SK-N-SH (cell line): Measurements from ENCODE around the gene SFMBT2. TPM values are rescaled to one million over a fixed set of nuclear protein-coding genes. Genes with fewer than 3 reads are reported as not detected.

Experiments
- CTCF ChIA-PET: fragments of 300-600, 350-600 bp; formaldehyde crosslinking; extraction: SDS; loops from one replicate; lab custom pipeline; 2021; lab: Yijun Ruan, JAX
- POLR2A ChIA-PET: fragments of 350-600 bp; sonication (Branson Sonifier 250); formaldehyde crosslinking; extraction: SDS; loops from one replicate; lab custom pipeline; 2020; ENCODE audit warnings: antibody characterized with exemption, inconsistent platforms; lab: Yijun Ruan, JAX
- DNase-seq: peaks from one replicate; pipeline ENCODE4 v3.0.0; 2012
- H2AFZ ChIP-seq: fragments of 200-600 bp; sonication (generic); 2 replicates; pipeline ENCODE4 v1.8.1; 2016; ENCODE audit warnings: antibody characterized with exemption, mild to moderate bottlenecking, low read depth
- H3F3A ChIP-seq: fragments of 200-600 bp; sonication (generic); replicated peaks from 2 replicates; pipeline ENCODE3; 2016; ENCODE audit warnings: antibody characterized with exemption, mild to moderate bottlenecking; ENCODE audit not compliant: insufficient read depth
- H3K27ac ChIP-seq, 2 experiments: fragments of 200-500 bp in 1 of 2; fragments of 200-600 bp in 1 of 2; sonication (Bioruptor generic) in 1 of 2; sonication (generic), shearing (Covaris generic) in 1 of 2; 2 replicates each; pipeline versions ENCODE4 v1.5.1 to v1.6.1; 2014 to 2016; ENCODE audit warnings: low read depth in 2 of 2, inconsistent platforms in 1 of 2, low read length in 1 of 2, mild to moderate bottlenecking in 1 of 2, mixed read lengths in 1 of 2
- H3K27me3 ChIP-seq: fragments of 200-600 bp; sonication (generic), shearing (Covaris generic); 2 replicates; pipeline ENCODE4 v1.6.1; 2016; ENCODE audit warnings: mixed run types; ENCODE audit not compliant: insufficient read depth
- H3K36me3 ChIP-seq, 2 experiments: fragments of 200-500 bp in 1 of 2; fragments of 200-600 bp in 1 of 2; sonication (Bioruptor generic) in 1 of 2; sonication (generic) in 1 of 2; replicated peaks in 1 of 2; 2 replicates each; pipeline versions ENCODE3 to v1.5.1; 2014 to 2016; ENCODE audit warnings: low read length in 1 of 2, mild to moderate bottlenecking in 1 of 2; ENCODE audit not compliant: insufficient read depth in 2 of 2, control insufficient read depth in 1 of 2
- H3K4me1 ChIP-seq, 2 experiments: fragments of 200-500 bp in 1 of 2; fragments of 200-600 bp in 1 of 2; sonication (Bioruptor generic) in 1 of 2; sonication (generic), shearing (Covaris generic) in 1 of 2; 2 replicates each; pipeline versions ENCODE4 v1.5.1 to v1.6.1; 2014 to 2016; ENCODE audit warnings: low read depth in 1 of 2, low read length in 1 of 2, mixed run types in 1 of 2; ENCODE audit not compliant: insufficient read depth in 2 of 2, control insufficient read depth in 1 of 2
- H3K4me2 ChIP-seq: fragments of 200-600 bp; sonication (generic), shearing (Covaris generic); 2 replicates; pipeline ENCODE4 v1.6.1; 2017; ENCODE audit warnings: mixed run types
- H3K4me3 ChIP-seq, 2 experiments: fragments of 200-500 bp in 1 of 2; fragments of 200-600 bp in 1 of 2; sonication (Bioruptor generic) in 1 of 2; sonication (generic), shearing (Covaris generic) in 1 of 2; 2 replicates each; pipeline versions ENCODE4 v1.5.1 to v1.8.1; 2014 to 2016; ENCODE audit warnings: low read depth in 2 of 2, inconsistent platforms in 1 of 2, low read length in 1 of 2, mild to moderate bottlenecking in 1 of 2, mixed read lengths in 1 of 2, moderate library complexity in 1 of 2
- H3K79me2 ChIP-seq: fragments of 200-600 bp; sonication (generic); 2 replicates; pipeline ENCODE4 v1.8.1; 2017; ENCODE audit warnings: mild to moderate bottlenecking; ENCODE audit not compliant: insufficient read depth
- H3K9ac ChIP-seq: fragments of 200-600 bp; sonication (generic); 2 replicates; pipeline ENCODE4 v1.6.1; 2017; ENCODE audit warnings: mixed run types
- H3K9me2 ChIP-seq: fragments of 200-600 bp; sonication (generic); 2 replicates; pipeline ENCODE4 v1.6.1; 2017; ENCODE audit warnings: mixed run types
- H3K9me3 ChIP-seq: fragments of 200-600 bp; sonication (generic); 2 replicates; pipeline ENCODE4 v1.6.1; 2017; ENCODE audit warnings: mixed run types, mild to moderate bottlenecking, moderate library complexity
- H4K20me1 ChIP-seq: fragments of 200-600 bp; sonication (generic); 2 replicates; pipeline ENCODE4 v1.6.1; 2017; ENCODE audit warnings: mild to moderate bottlenecking, mixed run types; ENCODE audit not compliant: insufficient read depth
- CTCF ChIP-seq: fragments of 200-600 bp; sonication (generic); IDR thresholded peaks from 2 replicates; pipeline ENCODE4 v1.6.1; 2017; ENCODE audit warnings: antibody characterized with exemption, mild to moderate bottlenecking, moderate library complexity
- ELF1 ChIP-seq: IDR thresholded peaks from 2 replicates; pipeline ENCODE4 v1.4.0; 2012
- FOSL2 ChIP-seq: IDR thresholded peaks from 2 replicates; pipeline ENCODE4 v1.4.0; 2012; ENCODE audit warnings: low read depth, mild to moderate bottlenecking, moderate library complexity, borderline replicate concordance
- FOXJ3 ChIP-seq: sonication (generic); formaldehyde crosslinking; IDR thresholded peaks from 2 replicates; pipeline ENCODE4 v1.5.1; 2020; ENCODE audit warnings: mild to moderate bottlenecking, missing genetic modification reagents
- FOXM1 ChIP-seq: IDR thresholded peaks from 2 replicates; pipeline ENCODE4 v1.4.0; 2012; ENCODE audit warnings: low read depth, mild to moderate bottlenecking
- GABPA ChIP-seq: IDR thresholded peaks from 2 replicates; pipeline ENCODE4 v1.4.0; 2012; ENCODE audit warnings: low read depth, mild to moderate bottlenecking
- GATA2 ChIP-seq: sonication (generic); formaldehyde crosslinking; IDR thresholded peaks from 2 replicates; pipeline ENCODE4 v1.5.0; 2020; ENCODE audit warnings: mild to moderate bottlenecking, missing genetic modification reagents
- IRF3 ChIP-seq: fragments of 150-350 bp; IDR thresholded peaks from 2 replicates; pipeline ENCODE4 v1.6.1; 2016; ENCODE audit warnings: mild to moderate bottlenecking, low read depth, low read length
- MAX ChIP-seq: IDR thresholded peaks from 2 replicates; pipeline ENCODE4 v1.4.0; 2012; ENCODE audit warnings: low read depth
- RCOR1 ChIP-seq: fragments of 150-350 bp; IDR thresholded peaks from 2 replicates; pipeline ENCODE4 v1.6.1; 2017; ENCODE audit warnings: antibody characterized with exemption, low read length
- REST ChIP-seq: IDR thresholded peaks from 2 replicates; pipeline ENCODE4 v1.6.1; 2012; ENCODE audit warnings: mild to moderate bottlenecking, low read depth, low read length, moderate library complexity
- RXRA ChIP-seq: IDR thresholded peaks from 2 replicates; pipeline ENCODE4 v1.4.0; 2012; ENCODE audit warnings: low read depth, mild to moderate bottlenecking, borderline replicate concordance
- SIN3A ChIP-seq: IDR thresholded peaks from 2 replicates; pipeline ENCODE4 v1.6.1; 2012; ENCODE audit warnings: low read depth, mild to moderate bottlenecking, low read length, moderate library complexity, borderline replicate concordance
- SMC3 ChIP-seq: IDR thresholded peaks from 2 replicates; pipeline ENCODE4 v1.6.1; 2012; ENCODE audit warnings: low read depth, low read length, improper control_type of control experiment
- TAF1 ChIP-seq: IDR thresholded peaks from 2 replicates; pipeline ENCODE4 v1.6.1; 2012; ENCODE audit warnings: low read depth, mild to moderate bottlenecking, low read length, moderate library complexity, borderline replicate concordance
- TEAD4 ChIP-seq: IDR thresholded peaks from 2 replicates; pipeline ENCODE4 v1.4.0; 2012; ENCODE audit warnings: mild to moderate bottlenecking, borderline replicate concordance; ENCODE audit not compliant: insufficient read depth
- YY1 ChIP-seq: IDR thresholded peaks from 2 replicates; pipeline ENCODE4 v1.4.0; 2012; ENCODE audit warnings: low read depth, mild to moderate bottlenecking
- WGBS: methylation state at CpG from one replicate; pipeline ENCODE4 v1.1.6; 2017; ENCODE audit warnings: low lambda C conversion rate; 5-methylcytosine and 5-hydroxymethylcytosine counted together
- polyA plus RNA-seq, 3 experiments: library from polyadenylated mRNA; depleted of rRNA; stranded (reverse); fragments of >200 nt; gene quantifications; 2 replicates each; pipeline ENCODE4 v1.2.3, GENCODE V29; 2012

SFMBT2 gene
- polyA plus RNA-seq, 1 of the 3 experiments (the other 2 are of a cell fraction): 0.20 TPM

- TF ChIP-seq CTCF (no peak), GATA2 (CRISPR knock-in tag) (no peak)
These were observed 293.5 kb downstream of the SFMBT2 start (continued) for GRCh38 chr10:7117177-7117799.

- ChIA-PET CTCF (interaction anchor here (0.6 to 2.6 kb wide), 5 partner anchors 9 to 297 kb away, joined by 3 to 9 read pairs (median 3); no protein-coding TSS in a partner anchor), POLR2A (no interaction called here)
- no peaks in the 10 kb centered on the region for H3K79me2 ChIP-seq
- no peak overlapping the region for H3K4me3 ChIP-seq
- no peak overlapping the region for H2AFZ ChIP-seq
- H3K4me2 ChIP-seq: no peak overlapping the region
- H4K20me1 ChIP-seq: no peaks in the 10 kb centered on the region
- H3K27me3 ChIP-seq: no peaks in the 10 kb centered on the region
- TF ChIP-seq GATA2 (CRISPR knock-in tag): no peak
- TF ChIP-seq TEAD4: no peak
- TF ChIP-seq MAX: no peak
- TF ChIP-seq IRF3: no peak
- TF ChIP-seq FOXJ3 (CRISPR knock-in tag): no peak
- no peak for TF ChIP-seq SIN3A
- TF ChIP-seq YY1: no peak
- no peak for TF ChIP-seq TAF1
- no peak for TF ChIP-seq SMC3
- no peak for DNase-seq
- no peaks in the 10 kb centered on the region for H3K4me1 ChIP-seq
- H3K9me2 ChIP-seq: no peaks in the 10 kb centered on the region
- H3K27ac ChIP-seq: peak overlapping the region in 1 of 2 experiments; percentile 26; a peak in 1 of 4 replicates
- H3K9me3 ChIP-seq: no peaks in the 10 kb centered on the region
- H3K36me3 ChIP-seq: no peaks in the 10 kb centered on the region
- no peaks in the 10 kb centered on the region for H3F3A ChIP-seq
- WGBS: 34% methylated on average over 3 of the region's 3 CpGs
- H3K9ac ChIP-seq: no peak overlapping the region
These were observed 299.3 kb downstream of the SFMBT2 start for GRCh38 chr10:7111561-7111960.

- H3K4me2 ChIP-seq: no peak overlapping the region
- H3F3A ChIP-seq: no peaks in the 10 kb centered on the region
- H3K27me3 ChIP-seq: no peaks in the 10 kb centered on the region
- no peak overlapping the region for H3K9ac ChIP-seq
- 89% methylated on average over 3 of the region's 3 CpGs for WGBS
- H3K4me1 ChIP-seq: no peaks in the 10 kb centered on the region
- no peaks in the 10 kb centered on the region for H3K36me3 ChIP-seq
- H3K4me3 ChIP-seq: no peak overlapping the region
- no peaks in the 10 kb centered on the region for H3K79me2 ChIP-seq
- ChIA-PET CTCF (interaction anchor here (0.6 to 2.6 kb wide), 3 partner anchors 10 to 298 kb away, joined by 3 to 9 read pairs (median 3); no protein-coding TSS in a partner anchor), POLR2A (no interaction called here)
- H3K9me3 ChIP-seq: no peaks in the 10 kb centered on the region
- no peaks in the 10 kb centered on the region for H3K9me2 ChIP-seq
- 0 out of 4 replicates have a peak overlapping the region, but pooled peaks of 1 of the 2 experiments have one; percentile 26 for H3K27ac ChIP-seq
- no peak for DNase-seq
- H4K20me1 ChIP-seq: no peaks in the 10 kb centered on the region
- no peak overlapping the region for H2AFZ ChIP-seq
- TF ChIP-seq FOXJ3 (CRISPR knock-in tag) (no peak), ELF1 (no peak), GABPA (no peak), RCOR1 (no peak), FOSL2 (no peak), IRF3 (no peak), REST (no peak), FOXM1 (no peak), RXRA (no peak)
These were observed 299.7 kb downstream of the SFMBT2 start for GRCh38 chr10:7111089-7111488.
